Activated naive CD4-positive, alpha-beta T cell treated with anti-CD3 and anti-CD28 coated beads for 36 hours (primary cell): ENCODE data around the gene EGR2. TPM values are rescaled to one million over a fixed set of nuclear protein-coding genes. Genes with fewer than 3 reads are reported as not detected.

Experiments used
- CTCF ChIA-PET: fragments of 350-600 bp; sonication (Branson Sonifier 250); formaldehyde crosslinking; loops from one replicate; lab custom pipeline; 2021; ENCODE audit warnings: antibody characterized with exemption; lab: Charles Lee
- DNase-seq: peaks from one replicate; pipeline ENCODE4 v3.0.0-alpha.2; 2020
- H3K27ac Mint-ChIP-seq: one replicate; pipeline ENCODE4 v1.8.0; 2021; ENCODE audit warnings: mild to moderate bottlenecking, mixed read lengths
- H3K27me3 Mint-ChIP-seq: one replicate; pipeline ENCODE4 v1.8.0; 2021; ENCODE audit warnings: low read depth, mixed read lengths
- H3K36me3 Mint-ChIP-seq: one replicate; pipeline ENCODE4 v1.8.0; 2021; ENCODE audit warnings: low read depth, mixed read lengths
- H3K4me1 Mint-ChIP-seq: one replicate; pipeline ENCODE4 v1.8.0; 2021; ENCODE audit warnings: low read depth, mixed read lengths
- H3K4me3 Mint-ChIP-seq: one replicate; pipeline ENCODE4 v1.8.0; 2021; ENCODE audit warnings: mild to moderate bottlenecking, moderate library complexity, mixed read lengths
- H3K9me3 Mint-ChIP-seq: one replicate; pipeline ENCODE4 v1.8.0; 2021; ENCODE audit warnings: mixed read lengths
- intact Hi-C: fragments of 100-400 bp; cut with micrococcal nuclease; formaldehyde crosslinking; loops from one replicate; pipeline ENCODE4 v1.15.1; 2023
- total RNA-seq, 2 experiments: library from RNA; stranded (reverse); gene quantifications; one replicate each; pipeline ENCODE4 v1.2.3, GENCODE V29; 2021

Gene EGR2
- total RNA-seq, result 10 to 100 TPM; 18.5 to 21.4 TPM

GRCh38 chr10:62816331-62817120 is at the start of gene EGR2:
Gene EGR2 (minus strand): TSS chr10:62816366. CDS start chr10:62816029, 337 bp downstream.
- Mint-ChIP-seq H3K36me3 (peaks cover 33% of the 10 kb centered on the region), H3K27ac (peak within 1 kb of the TSS; percentile 98), H3K4me3 (peak within 1 kb of the TSS; percentile 95), H3K4me1 (peaks cover 41% of the 10 kb centered on the region), H3K9me3 (no peaks in the 10 kb centered on the region), H3K27me3 (peaks cover 14% of the 10 kb centered on the region)
- intact Hi-C loops, result loop anchor here (1.0 to 5.0 kb wide), 26 partner anchors 12 to 912 kb away; partner anchors contain the start of genes ADO, NRBF2, REEP3 and RTKN2
- DNase-seq, result peak; percentile 98
- CTCF ChIA-PET, result interaction anchor here (0.7 to 4.4 kb wide), 19 partner anchors 12 to 897 kb away, joined by 3 to 49 read pairs (median 5); partner anchors contain the start of gene ADO

GRCh38 chr10:62862447-62862846 is 46.3 kb upstream of the EGR2 start:
- no peak overlapping the region for H3K4me3 Mint-ChIP-seq
- no peak overlapping the region for H3K27ac Mint-ChIP-seq
- H3K4me1 Mint-ChIP-seq, result peaks cover 8% of the 10 kb centered on the region
- CTCF ChIA-PET, result no interaction called here
- no peaks in the 10 kb centered on the region for H3K36me3 Mint-ChIP-seq
- intact Hi-C loops, result no loop called here
- H3K27me3 Mint-ChIP-seq, result peaks cover 5% of the 10 kb centered on the region
- DNase-seq, result no peak
- no peaks in the 10 kb centered on the region for H3K9me3 Mint-ChIP-seq

- peak; percentile 14 for DNase-seq
- H3K27ac Mint-ChIP-seq, result no peak overlapping the region
Observed at GRCh38 chr10:62861507-62861906, 45.3 kb upstream of the EGR2 start.

GRCh38 chr10:62860946-62861345 is 44.8 kb upstream of the EGR2 start:
- Mint-ChIP-seq H3K4me3 (no peak overlapping the region), H3K9me3 (no peaks in the 10 kb centered on the region), H3K27me3 (peaks cover 5% of the 10 kb centered on the region), H3K36me3 (no peaks in the 10 kb centered on the region), H3K27ac (no peak overlapping the region), H3K4me1 (peaks cover 18% of the 10 kb centered on the region)
- CTCF ChIA-PET, result no interaction called here
- intact Hi-C loops, result no loop called here
- DNase-seq, result peak; percentile 17

More at GRCh38 chr10:62861507-62861906, 45.3 kb upstream of the EGR2 start:
- H3K36me3 Mint-ChIP-seq, result no peaks in the 10 kb centered on the region
- intact Hi-C loops, result no loop called here
- peaks cover 5% of the 10 kb centered on the region for H3K27me3 Mint-ChIP-seq
- CTCF ChIA-PET, result no interaction called here
- H3K9me3 Mint-ChIP-seq, result no peaks in the 10 kb centered on the region
- H3K4me1 Mint-ChIP-seq, result peaks cover 14% of the 10 kb centered on the region
- no peak overlapping the region for H3K4me3 Mint-ChIP-seq

- DNase-seq, result no peak
- Mint-ChIP-seq H3K4me3 (no peak overlapping the region), H3K9me3 (no peaks in the 10 kb centered on the region), H3K4me1 (peaks cover 32% of the 10 kb centered on the region), H3K36me3 (no peaks in the 10 kb centered on the region), H3K27ac (no peak overlapping the region), H3K27me3 (peaks cover 12% of the 10 kb centered on the region)
- CTCF ChIA-PET, result no interaction called here
- intact Hi-C loops, result loop anchor here (5.0 kb wide), 1 partner anchor 289 kb away; no protein-coding TSS in a partner anchor
Observed at GRCh38 chr10:62858364-62858763, 42.2 kb upstream of the EGR2 start.

- DNase-seq, result no peak
- H3K4me1 Mint-ChIP-seq, result peaks cover 40% of the 10 kb centered on the region
- H3K4me3 Mint-ChIP-seq, result no peak overlapping the region
- no peaks in the 10 kb centered on the region for H3K36me3 Mint-ChIP-seq
- intact Hi-C loops, result loop anchor here (1.0 to 5.0 kb wide), 2 partner anchors 40 to 291 kb away; partner anchors contain the start of gene EGR2
- peaks cover 15% of the 10 kb centered on the region for H3K27me3 Mint-ChIP-seq
- H3K27ac Mint-ChIP-seq, result no peak overlapping the region
- no peaks in the 10 kb centered on the region for H3K9me3 Mint-ChIP-seq
- CTCF ChIA-PET, result no interaction called here
Observed at GRCh38 chr10:62856021-62856420, 39.9 kb upstream of the EGR2 start.

- H3K27ac Mint-ChIP-seq, result no peak overlapping the region
- H3K36me3 Mint-ChIP-seq, result no peaks in the 10 kb centered on the region
- no peak overlapping the region for H3K4me3 Mint-ChIP-seq
- CTCF ChIA-PET, result interaction anchor here (0.6 to 1.4 kb wide), 3 partner anchors 230 to 304 kb away, joined by 3 read pairs; no protein-coding TSS in a partner anchor
- DNase-seq, result peak; percentile 55
- peaks cover 36% of the 10 kb centered on the region for H3K4me1 Mint-ChIP-seq
- intact Hi-C loops, result loop anchor here (2.0 to 5.0 kb wide), 3 partner anchors 129 to 304 kb away; no protein-coding TSS in a partner anchor
- H3K27me3 Mint-ChIP-seq, result peaks cover 10% of the 10 kb centered on the region
- peaks cover under 1% of the 10 kb centered on the region for H3K9me3 Mint-ChIP-seq
Observed at GRCh38 chr10:62853710-62854109, 37.5 kb upstream of the EGR2 start.

- H3K9me3 Mint-ChIP-seq, result peaks cover 6% of the 10 kb centered on the region
- DNase-seq, result peak; percentile 16
- CTCF ChIA-PET, result interaction anchor here (1.4 kb wide), 1 partner anchor 305 kb away, joined by 3 read pairs; no protein-coding TSS in a partner anchor
- H3K4me1 Mint-ChIP-seq, result peaks cover 36% of the 10 kb centered on the region
- peaks cover 10% of the 10 kb centered on the region for H3K27me3 Mint-ChIP-seq
- no peaks in the 10 kb centered on the region for H3K36me3 Mint-ChIP-seq
- H3K27ac Mint-ChIP-seq, result no peak overlapping the region
- intact Hi-C loops, result loop anchor here (1.0 to 5.0 kb wide), 4 partner anchors 9 to 304 kb away; no protein-coding TSS in a partner anchor
- H3K4me3 Mint-ChIP-seq, result no peak overlapping the region
Observed at GRCh38 chr10:62852961-62853702, 37.0 kb upstream of the EGR2 start.

- DNase-seq, result peak; percentile 39
- intact Hi-C loops, result loop anchor here (5.0 kb wide), 2 partner anchors 131 to 306 kb away; no protein-coding TSS in a partner anchor
- H3K4me1 Mint-ChIP-seq, result peaks cover 29% of the 10 kb centered on the region
Observed at GRCh38 chr10:62851442-62851841, 35.3 kb upstream of the EGR2 start.

GRCh38 chr10:62850646-62851045 is 34.5 kb upstream of the EGR2 start:
- intact Hi-C loops, result loop anchor here (5.0 kb wide), 2 partner anchors 132 to 307 kb away; no protein-coding TSS in a partner anchor
- CTCF ChIA-PET, result interaction anchor here (0.6 to 1.6 kb wide), 2 partner anchors 240 to 280 kb away, joined by 3 read pairs; no protein-coding TSS in a partner anchor
- Mint-ChIP-seq H3K4me3 (no peak overlapping the region), H3K27me3 (peaks cover 10% of the 10 kb centered on the region), H3K36me3 (no peaks in the 10 kb centered on the region), H3K9me3 (peaks cover 18% of the 10 kb centered on the region), H3K27ac (no peak overlapping the region), H3K4me1 (peaks cover 23% of the 10 kb centered on the region)
- no peak for DNase-seq

More at GRCh38 chr10:62851442-62851841, 35.3 kb upstream of the EGR2 start:
- Mint-ChIP-seq H3K4me3 (no peak overlapping the region), H3K9me3 (peaks cover 17% of the 10 kb centered on the region), H3K36me3 (no peaks in the 10 kb centered on the region), H3K27me3 (peaks cover 10% of the 10 kb centered on the region), H3K27ac (no peak overlapping the region)
- CTCF ChIA-PET, result interaction anchor here (0.6 kb wide), 2 partner anchors 16 to 1012 kb away, joined by 3 to 5 read pairs; no protein-coding TSS in a partner anchor

GRCh38 chr10:62847433-62847832 is 31.3 kb upstream of the EGR2 start:
- Mint-ChIP-seq H3K27ac (no peak overlapping the region), H3K27me3 (peaks cover 8% of the 10 kb centered on the region), H3K4me3 (no peak overlapping the region), H3K4me1 (peaks cover 15% of the 10 kb centered on the region), H3K9me3 (peaks cover 18% of the 10 kb centered on the region), H3K36me3 (no peaks in the 10 kb centered on the region)
- CTCF ChIA-PET, result no interaction called here
- DNase-seq, result no peak
- intact Hi-C loops, result no loop called here
